ENCODE measurements around the gene SLC9A5. TPM values are rescaled to one million over a fixed set of nuclear protein-coding genes. Genes with fewer than 3 reads are reported as not detected.

The SLC9A5 gene
- polyA plus RNA-seq, 2 of the 4 experiments (the other 2 are of a cell fraction), result 0.83 to 2.5 TPM

GRCh38 chr16:67294171-67294757, 45.5 kb downstream of the SLC9A5 start:
- Histone ChIP-seq H3K9me3 (no peaks in the 10 kb centered on the region), H3K4me2 (no peak overlapping the region), H3K27ac (no peak overlapping the region), H3K4me1 (peaks cover 12% of the 10 kb centered on the region; the same call in 2 of the 3 replicates), H3K4me3 (no peak overlapping the region)
- ATAC-seq (no peak), DNase-seq (ENCODE audit: low read depth in 1 of 2, low spot score in 1 of 2) (no peak), FAIRE-seq (no peak)
- POLR2A ChIA-PET, result no interaction called here
- TF ChIP-seq ESRRA (IDR thresholded peaks at IDR 0.05; ENCODE audit: borderline replicate concordance, low read length), result no peak
- TF ChIP-seq KDM5A (IDR thresholded peaks at IDR 0.05), result no peak
- TF ChIP-seq CHD2 (IDR thresholded peaks at IDR 0.05; ENCODE audit: low read length, partially characterized antibody), result no peak
- no peak for TF ChIP-seq CEBPB (IDR thresholded peaks at IDR 0.05)
- TF ChIP-seq CHD4 (IDR thresholded peaks at IDR 0.05; ENCODE audit: borderline replicate concordance), result no peak
- TF ChIP-seq SREBF2 (IDR thresholded peaks at IDR 0.05), result no peak
- TF ChIP-seq ZNF302 (CRISPR knock-in tag; IDR thresholded peaks at IDR 0.05), result no peak
- no peak for TF ChIP-seq FOSB (CRISPR knock-in tag; IDR thresholded peaks at IDR 0.05)
- no peak for TF ChIP-seq CBX2 (IDR thresholded peaks at IDR 0.05; ENCODE audit: borderline replicate concordance, low read depth)
- no peak for TF ChIP-seq EHMT2 (IDR thresholded peaks at IDR 0.05; ENCODE audit: low read depth)
- TF ChIP-seq, protein P1, sequence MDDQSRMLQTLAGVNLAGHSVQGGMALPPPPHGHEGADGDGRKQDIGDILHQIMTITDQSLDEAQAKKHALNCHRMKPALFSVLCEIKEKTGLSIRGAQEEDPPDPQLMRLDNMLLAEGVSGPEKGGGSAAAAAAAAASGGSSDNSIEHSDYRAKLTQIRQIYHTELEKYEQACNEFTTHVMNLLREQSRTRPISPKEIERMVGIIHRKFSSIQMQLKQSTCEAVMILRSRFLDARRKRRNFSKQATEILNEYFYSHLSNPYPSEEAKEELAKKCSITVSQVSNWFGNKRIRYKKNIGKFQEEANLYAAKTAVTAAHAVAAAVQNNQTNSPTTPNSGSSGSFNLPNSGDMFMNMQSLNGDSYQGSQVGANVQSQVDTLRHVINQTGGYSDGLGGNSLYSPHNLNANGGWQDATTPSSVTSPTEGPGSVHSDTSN (IDR thresholded peaks at IDR 0.05), result no peak
- TF ChIP-seq, protein P2, sequence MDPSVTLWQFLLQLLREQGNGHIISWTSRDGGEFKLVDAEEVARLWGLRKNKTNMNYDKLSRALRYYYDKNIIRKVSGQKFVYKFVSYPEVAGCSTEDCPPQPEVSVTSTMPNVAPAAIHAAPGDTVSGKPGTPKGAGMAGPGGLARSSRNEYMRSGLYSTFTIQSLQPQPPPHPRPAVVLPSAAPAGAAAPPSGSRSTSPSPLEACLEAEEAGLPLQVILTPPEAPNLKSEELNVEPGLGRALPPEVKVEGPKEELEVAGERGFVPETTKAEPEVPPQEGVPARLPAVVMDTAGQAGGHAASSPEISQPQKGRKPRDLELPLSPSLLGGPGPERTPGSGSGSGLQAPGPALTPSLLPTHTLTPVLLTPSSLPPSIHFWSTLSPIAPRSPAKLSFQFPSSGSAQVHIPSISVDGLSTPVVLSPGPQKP (IDR thresholded peaks at IDR 0.05; ENCODE audit: low read depth, low read length), result no peak
- CTCF ChIA-PET, result interaction anchor here (0.9 to 5.1 kb wide), 4 partner anchors 8 to 38 kb away, joined by 3 to 31 read pairs (median 4); partner anchors contain the start of genes KCTD19 and LRRC36
- WGBS (ENCODE audit: missing lambda C conversion rate), result 62% methylated on average over 4 of the region's 4 CpGs

GRCh38 chr16:67294938-67295361, 46.2 kb downstream of the SLC9A5 start:
- Histone ChIP-seq H3K4me2 (no peak overlapping the region), H3K27ac (no peak overlapping the region), H3K4me3 (no peak overlapping the region), H3K4me1 (peaks cover 6% of the 10 kb centered on the region; the same call in 2 of the 3 replicates), H3K9me3 (no peaks in the 10 kb centered on the region)
- ChIA-PET POLR2A (no interaction called here), CTCF (interaction anchor here (0.9 to 5.1 kb wide), 4 partner anchors 9 to 31 kb away, joined by 3 to 31 read pairs (median 4); partner anchors contain the start of genes KCTD19 and LRRC36)
- TF ChIP-seq JUN (IDR thresholded peaks at IDR 0.05) (no peak), HMGXB4 (CRISPR knock-in tag; IDR thresholded peaks at IDR 0.05; ENCODE audit: borderline replicate concordance) (no peak), SMC3 (IDR thresholded peaks at IDR 0.05) (no peak), CBX8 (IDR thresholded peaks at IDR 0.05) (no peak), ZSCAN20 (CRISPR knock-in tag; IDR thresholded peaks at IDR 0.05) (no peak)
- TF ChIP-seq, protein P3, sequence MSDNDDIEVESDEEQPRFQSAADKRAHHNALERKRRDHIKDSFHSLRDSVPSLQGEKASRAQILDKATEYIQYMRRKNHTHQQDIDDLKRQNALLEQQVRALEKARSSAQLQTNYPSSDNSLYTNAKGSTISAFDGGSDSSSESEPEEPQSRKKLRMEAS (IDR thresholded peaks at IDR 0.05), result no peak
- ATAC-seq, result no peak
- FAIRE-seq, result no peak
- DNase-seq (ENCODE audit: low read depth in 1 of 2, low spot score in 1 of 2), result no peak
- 79% methylated on average over 7 of the region's 7 CpGs for WGBS (ENCODE audit: missing lambda C conversion rate)

DNA sequence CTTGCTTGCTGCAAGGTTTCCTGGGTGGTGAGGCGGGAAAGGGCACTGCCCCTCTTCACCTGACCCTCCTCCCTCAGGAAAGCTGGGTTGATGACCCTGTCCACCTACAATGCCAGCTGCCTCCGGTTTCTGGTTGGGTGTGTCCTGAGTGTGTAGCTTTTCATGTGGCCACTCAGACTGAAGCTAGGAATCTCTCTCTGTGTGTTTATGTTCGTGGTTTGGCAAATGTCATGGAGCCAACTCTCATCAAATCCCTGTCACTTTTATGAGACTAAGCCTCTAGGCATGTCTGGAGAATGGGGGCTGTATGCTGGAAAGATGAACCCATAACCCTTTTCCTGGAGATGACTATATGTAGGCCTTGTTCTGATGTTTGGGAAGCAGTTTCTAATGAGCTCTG, 47.6 kb downstream of the SLC9A5 start:
- FAIRE-seq (no peak), DNase-seq (ENCODE audit: low read depth in 1 of 2, low spot score in 1 of 2) (no peak), ATAC-seq (no peak)
- CTCF ChIA-PET, result interaction anchor here (1.1 to 5.1 kb wide), 5 partner anchors 9 to 43 kb away, joined by 4 to 31 read pairs (median 5); partner anchors contain the start of genes KCTD19 and LRRC36
- no peaks in the 10 kb centered on the region for H3K4me1 ChIP-seq
- H3K4me2 ChIP-seq, result no peak overlapping the region
- 47% methylated on average over 3 of the region's 3 CpGs for WGBS (ENCODE audit: missing lambda C conversion rate)
- no peak overlapping the region for H3K27ac ChIP-seq
- POLR2A ChIA-PET, result no interaction called here
- H3K4me3 ChIP-seq, result no peak overlapping the region
- no peaks in the 10 kb centered on the region for H3K9me3 ChIP-seq
- no peak for TF ChIP-seq REST (IDR thresholded peaks at IDR 0.05)
- TF ChIP-seq RFX5 (IDR thresholded peaks at IDR 0.05), result no peak
- no peak for TF ChIP-seq HOXA7 (CRISPR knock-in tag; IDR thresholded peaks at IDR 0.05)
- no peak for TF ChIP-seq MYC (IDR thresholded peaks at IDR 0.05; ENCODE audit: borderline replicate concordance, low read length)
- no peak for TF ChIP-seq E2F6 (IDR thresholded peaks at IDR 0.05; ENCODE audit: borderline replicate concordance, low read depth)
- TF ChIP-seq, protein P1 (IDR thresholded peaks at IDR 0.05), result no peak
- no peak for TF ChIP-seq FOXS1 (CRISPR knock-in tag; IDR thresholded peaks at IDR 0.05)
